Retinal pigment epithelial cell (primary cell): ENCODE data around the gene ATP2A1.

ENCODE experiments used
- DNase-seq: peaks from one replicate; pipeline ENCODE4 v3.0.0-alpha.2; 2010; ENCODE audit warnings: low read depth
- H3K4me3 ChIP-seq: 2 replicates; pipeline ENCODE4 v1.5.1; 2011; ENCODE audit warnings: mild to moderate bottlenecking, low read length, control low read depth, moderate library complexity
- TF ChIP-seq, protein P1 (sequence below): conservative IDR thresholded peaks from 2 replicates; pipeline ENCODE4 v1.5.1; 2011; ENCODE audit warnings: low read depth, low read length, control low read depth, inconsistent platforms

The ATP2A1 gene

GRCh38 chr16:28903344-28904042, 25.2 kb downstream of the ATP2A1 start:
- DNase-seq, result no peak
- TF ChIP-seq, protein P1, sequence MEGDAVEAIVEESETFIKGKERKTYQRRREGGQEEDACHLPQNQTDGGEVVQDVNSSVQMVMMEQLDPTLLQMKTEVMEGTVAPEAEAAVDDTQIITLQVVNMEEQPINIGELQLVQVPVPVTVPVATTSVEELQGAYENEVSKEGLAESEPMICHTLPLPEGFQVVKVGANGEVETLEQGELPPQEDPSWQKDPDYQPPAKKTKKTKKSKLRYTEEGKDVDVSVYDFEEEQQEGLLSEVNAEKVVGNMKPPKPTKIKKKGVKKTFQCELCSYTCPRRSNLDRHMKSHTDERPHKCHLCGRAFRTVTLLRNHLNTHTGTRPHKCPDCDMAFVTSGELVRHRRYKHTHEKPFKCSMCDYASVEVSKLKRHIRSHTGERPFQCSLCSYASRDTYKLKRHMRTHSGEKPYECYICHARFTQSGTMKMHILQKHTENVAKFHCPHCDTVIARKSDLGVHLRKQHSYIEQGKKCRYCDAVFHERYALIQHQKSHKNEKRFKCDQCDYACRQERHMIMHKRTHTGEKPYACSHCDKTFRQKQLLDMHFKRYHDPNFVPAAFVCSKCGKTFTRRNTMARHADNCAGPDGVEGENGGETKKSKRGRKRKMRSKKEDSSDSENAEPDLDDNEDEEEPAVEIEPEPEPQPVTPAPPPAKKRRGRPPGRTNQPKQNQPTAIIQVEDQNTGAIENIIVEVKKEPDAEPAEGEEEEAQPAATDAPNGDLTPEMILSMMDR, result no peak
- no peak overlapping the region for H3K4me3 ChIP-seq

GRCh38 chr16:28904363-28904762, 26.1 kb downstream of the ATP2A1 start:
- TF ChIP-seq, protein P1, result no peak
- no peak overlapping the region for H3K4me3 ChIP-seq
- DNase-seq, result no peak

DNA sequence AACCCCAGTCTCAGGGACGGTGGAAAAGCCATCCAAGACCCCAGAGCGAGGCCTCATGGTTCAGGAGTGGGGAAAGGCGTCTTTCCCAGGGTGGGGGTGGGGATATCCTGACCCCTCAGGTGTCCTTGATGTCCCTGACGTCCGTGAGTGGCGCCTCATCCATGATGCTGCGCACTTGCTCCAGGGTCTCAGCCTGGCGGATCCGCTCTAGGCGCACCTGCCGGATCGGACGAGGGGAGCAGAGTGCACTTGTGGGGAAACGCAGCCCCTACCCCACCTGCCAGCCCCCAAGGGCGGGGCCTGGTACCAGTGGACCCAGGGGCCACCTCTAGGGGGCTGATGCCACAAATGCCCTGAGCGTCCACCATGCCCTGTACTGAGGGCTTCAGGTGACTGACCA, 26.5 kb downstream of the ATP2A1 start:
- TF ChIP-seq, protein P1, result no peak
- no peak overlapping the region for H3K4me3 ChIP-seq
- no peak for DNase-seq

DNA sequence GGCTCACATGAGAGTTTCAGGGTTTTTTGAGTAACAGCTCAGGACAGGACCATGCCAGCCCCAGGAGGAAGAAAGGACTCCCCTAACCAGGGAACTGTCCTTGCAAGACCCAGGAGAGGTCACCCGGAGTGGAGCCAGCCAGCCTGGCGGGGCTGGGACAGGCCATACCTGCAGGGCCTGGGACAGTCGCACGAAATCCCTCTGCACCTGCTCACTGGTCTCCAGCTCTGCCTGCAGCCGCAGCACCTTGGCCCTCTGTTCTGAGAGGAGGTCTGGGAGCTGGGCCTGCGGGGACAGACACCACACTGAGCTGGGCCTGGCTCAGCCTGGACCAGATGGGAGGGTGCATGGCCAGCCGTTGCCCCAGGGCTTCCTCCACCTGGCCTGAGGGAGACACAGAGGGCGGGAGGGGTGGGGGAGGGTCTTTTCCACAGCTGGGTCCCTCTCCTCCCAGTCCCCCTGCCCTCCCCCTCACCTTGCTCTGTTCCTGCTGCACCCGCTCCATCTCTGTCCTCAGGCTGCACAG, 27.0 kb downstream of the ATP2A1 start:
- H3K4me3 ChIP-seq, result no peak overlapping the region
- TF ChIP-seq, protein P1, result no peak
- DNase-seq, result no peak

DNA sequence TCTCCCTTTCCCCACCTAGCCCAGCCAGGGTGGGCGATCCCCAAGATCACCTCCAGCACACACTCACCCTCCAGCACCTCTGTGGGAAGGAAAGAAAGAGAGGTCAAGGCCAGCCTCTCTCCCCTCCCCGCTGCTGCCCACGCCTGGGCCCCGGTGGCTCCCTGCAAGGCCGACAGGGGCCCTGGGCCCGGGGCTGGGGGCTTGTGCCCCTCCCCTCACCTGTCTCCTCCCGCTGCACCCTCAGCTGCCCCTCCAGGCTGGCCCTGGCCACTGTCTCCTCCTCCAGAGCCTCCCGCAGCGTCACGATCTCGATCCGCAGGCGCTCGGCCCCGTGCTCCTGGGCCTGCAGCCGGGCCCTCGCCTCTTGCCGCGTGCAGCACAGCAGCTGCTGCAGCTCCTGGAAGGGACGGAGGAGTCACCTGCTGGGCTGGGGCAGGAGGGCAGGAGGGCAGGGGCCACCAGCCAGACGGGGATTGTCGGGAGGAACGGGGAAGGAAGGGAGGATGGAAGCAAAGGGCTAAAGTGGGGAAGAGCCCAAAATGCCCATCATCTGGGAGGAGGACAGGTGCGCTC, 27.6 kb downstream of the ATP2A1 start:
- H3K4me3 ChIP-seq, result no peak overlapping the region
- TF ChIP-seq, protein P1, result no peak
- no peak for DNase-seq

GRCh38 chr16:28910086-28911031, 32.1 kb downstream of the ATP2A1 start:
- peak; percentile 75 for DNase-seq
- no peak overlapping the region for H3K4me3 ChIP-seq
- TF ChIP-seq, protein P1, result no peak
